NCI-H774 (cell line): ENCODE data around the gene GDA.

Experiments used
- DNase-seq: peaks from one replicate; lab custom pipeline; 2025; lab: John Stamatoyannopoulos, UW

GDA gene

DNA sequence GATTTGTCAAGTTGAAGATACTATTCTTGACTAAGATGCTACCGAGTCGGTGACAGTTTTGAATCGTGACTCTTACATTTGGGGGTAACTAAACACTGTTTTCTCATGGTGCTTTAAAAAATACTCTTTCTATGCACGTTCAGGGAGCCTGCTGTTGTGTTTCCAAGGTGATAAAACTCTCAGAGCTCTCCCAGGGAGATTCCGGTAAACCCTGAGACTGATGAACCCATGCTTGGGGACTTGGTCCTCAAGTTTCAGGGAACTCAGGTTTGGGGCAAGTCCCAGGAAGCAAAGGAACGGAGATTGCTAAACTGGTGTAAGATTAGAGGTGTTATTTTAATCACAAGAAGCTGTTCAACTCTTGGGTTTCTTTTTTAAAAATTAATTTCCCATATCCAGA, 1.4 kb downstream of the GDA start:
- DNase-seq: no peak

DNA sequence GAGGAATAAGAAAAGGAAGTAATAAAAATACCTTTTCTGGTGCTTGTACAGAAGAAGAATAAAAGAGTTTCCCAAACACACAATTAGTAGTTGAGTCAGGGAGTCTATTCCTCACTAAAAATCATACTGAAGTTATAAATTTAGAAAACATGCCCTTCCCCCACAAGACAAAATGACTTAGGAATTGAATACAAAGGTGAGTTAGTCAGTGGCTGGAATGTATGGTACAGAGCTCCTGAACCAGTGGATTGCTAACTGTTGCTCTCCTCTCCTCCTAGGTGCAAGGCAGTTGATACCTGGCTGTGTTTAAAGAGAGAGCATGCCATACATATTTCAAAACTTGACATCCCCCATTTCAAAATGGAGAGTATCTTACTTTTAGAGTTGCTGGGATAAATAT, 1.9 kb downstream of the GDA start:
- no peak for DNase-seq

DNA sequence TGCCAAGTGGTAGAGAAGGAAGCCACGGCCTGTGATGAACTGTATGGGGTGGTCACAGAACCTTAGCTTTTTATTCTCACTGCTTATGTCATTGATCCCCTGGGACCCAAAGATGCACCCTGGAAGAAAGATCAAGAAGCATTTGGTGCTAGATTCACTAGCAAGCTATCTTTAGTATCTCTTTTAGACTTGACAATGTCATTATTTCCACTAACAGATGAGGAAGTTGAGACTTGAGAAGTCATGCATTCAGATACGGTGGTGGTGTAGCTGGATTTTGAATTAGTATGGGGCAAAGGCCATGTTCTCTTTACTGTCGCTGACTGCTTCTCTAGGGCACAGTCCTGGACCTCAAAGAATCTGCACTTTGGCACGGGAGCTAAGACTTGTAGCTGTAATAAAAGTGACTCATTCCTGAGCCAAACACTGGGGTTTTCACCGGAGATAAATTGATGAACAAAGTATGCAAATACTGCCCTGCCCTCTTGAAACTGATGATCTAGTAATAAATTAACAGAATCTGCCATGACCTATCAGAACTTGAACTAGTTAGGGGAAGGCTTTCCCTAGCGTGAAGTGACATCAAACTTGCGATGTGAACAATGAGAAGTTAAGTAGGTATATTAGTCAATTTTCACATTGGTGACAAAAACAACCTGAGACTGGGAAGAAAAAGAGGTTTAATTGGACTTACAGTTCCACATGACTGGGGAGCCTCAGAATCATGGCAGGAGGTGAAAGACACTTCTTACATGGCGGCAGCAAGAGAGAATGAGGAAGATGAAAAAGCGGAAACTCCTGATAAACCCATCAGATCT, 5.4 kb downstream of the GDA start:
- DNase-seq: no peak

DNA sequence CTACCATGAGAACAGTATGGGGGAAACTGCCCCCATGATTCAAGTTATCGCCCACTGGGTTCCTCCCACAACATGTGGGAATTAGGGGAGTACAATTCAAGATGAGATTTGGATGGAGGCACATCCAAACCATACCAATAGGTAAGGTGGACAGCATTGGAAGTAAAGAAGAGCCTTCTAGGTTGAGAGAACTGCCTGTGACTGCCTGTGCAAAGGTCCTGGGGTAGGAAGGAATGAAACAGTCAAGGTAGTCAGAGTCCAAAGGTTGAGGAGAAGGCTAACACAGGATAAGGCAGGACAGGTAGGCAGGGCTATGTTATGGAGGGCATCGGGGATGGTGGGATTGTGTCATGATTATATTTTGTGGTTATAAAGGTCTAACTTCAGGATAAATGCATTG, 6.1 kb downstream of the GDA start:
- DNase-seq: no peak

GRCh38 chr9:72156586-72156985, 7.3 kb downstream of the GDA start:
- no peak for DNase-seq

DNA sequence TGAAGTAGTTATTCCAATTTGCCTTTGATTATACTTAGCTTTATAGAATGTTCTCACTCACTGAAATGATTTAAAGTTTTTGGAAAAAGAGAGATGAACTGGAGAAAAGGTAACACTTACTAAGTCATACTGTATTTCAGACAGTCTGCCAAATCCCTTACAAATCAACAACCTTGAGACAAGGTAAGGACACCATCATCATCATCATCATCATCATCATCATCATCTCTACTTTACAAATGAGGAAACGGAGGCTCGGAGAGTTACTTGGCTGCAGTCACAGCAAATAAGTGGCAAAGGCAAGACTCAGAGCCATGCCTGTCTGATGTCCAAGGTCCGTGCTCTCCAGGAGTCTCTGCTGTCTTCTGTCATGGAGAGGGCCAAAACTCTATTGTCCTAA, 9.4 kb downstream of the GDA start:
- DNase-seq: no peak

DNA sequence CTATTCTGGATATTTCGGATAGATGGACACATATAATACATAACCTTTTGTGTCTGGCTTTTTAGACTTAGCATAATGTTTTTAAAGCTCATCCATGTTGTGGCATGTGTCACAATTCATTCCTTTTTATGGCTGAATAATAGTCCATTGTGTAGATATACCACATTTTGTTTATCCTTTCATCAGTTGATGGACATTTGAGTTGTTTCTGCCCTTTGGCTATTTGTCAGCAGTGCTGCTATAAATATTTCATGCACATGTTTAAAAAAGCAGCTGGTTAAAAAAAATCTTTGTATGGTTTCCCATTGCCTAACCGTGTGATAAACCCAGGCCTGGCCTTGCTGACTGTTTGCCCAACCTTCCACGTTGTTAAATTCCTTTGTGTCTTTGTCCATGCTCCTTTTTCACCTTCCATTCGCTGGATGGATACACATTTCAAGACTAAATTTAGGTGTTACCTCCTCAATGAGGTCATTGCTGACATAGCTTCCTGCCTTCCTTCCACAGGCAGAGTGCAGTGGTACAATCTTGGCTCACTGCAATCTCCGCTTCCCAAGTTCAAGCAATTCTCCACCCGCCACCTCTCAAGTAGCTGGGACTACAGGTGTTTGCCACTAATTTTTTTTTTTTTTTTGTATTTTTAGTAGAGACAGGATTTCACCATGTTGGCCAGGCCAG, 11.3 kb downstream of the GDA start:
- DNase-seq: no peak

GRCh38 chr9:72165326-72165725, 16.1 kb downstream of the GDA start:
- DNase-seq: no peak

- DNase-seq: no peak
Measured at GRCh38 chr9:72165821-72166547, 16.7 kb downstream of the GDA start.

DNA sequence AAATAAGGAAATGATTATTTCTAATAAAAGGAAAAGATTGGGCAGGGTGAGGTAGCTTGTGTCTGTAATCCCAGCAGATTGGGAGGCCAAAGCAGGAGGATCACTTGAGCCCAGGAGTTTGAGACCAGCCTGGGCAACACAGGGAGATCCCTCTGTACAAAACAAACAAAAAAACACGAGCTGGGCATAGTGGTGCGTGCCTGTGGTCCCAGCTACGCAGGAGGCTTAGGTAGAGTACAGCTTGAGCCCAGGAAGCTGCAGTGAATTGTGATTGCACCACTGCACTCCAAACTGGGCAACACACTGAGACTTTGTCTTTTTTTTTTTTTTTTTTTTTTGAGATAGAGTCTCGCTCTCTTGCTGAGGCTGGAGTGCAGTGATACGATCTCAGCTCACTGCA, 18.8 kb downstream of the GDA start:
- no peak for DNase-seq

- no peak for DNase-seq
Measured at GRCh38 chr9:72169178-72169577, 19.9 kb downstream of the GDA start.

DNA sequence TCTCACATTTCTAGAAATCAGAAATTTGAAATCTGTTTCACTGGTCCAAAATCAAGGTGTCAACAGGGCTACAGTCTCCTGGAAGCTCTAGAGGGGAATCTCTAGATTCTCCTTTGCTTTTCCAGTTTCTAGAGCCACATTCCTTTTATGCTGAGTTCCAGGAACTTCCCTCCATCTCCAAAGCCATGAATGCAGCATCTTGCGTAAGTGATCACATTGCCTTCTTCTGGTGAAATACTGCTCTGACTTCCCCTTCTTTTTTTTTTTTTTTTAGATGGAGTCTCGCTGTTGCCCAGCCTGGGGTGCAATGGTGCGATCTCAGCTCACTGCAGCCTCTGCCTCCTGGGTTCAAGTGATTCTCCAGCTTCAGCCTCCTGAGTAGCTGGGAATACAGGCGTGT, 23.8 kb downstream of the GDA start:
- DNase-seq: no peak

GRCh38 chr9:72185561-72185960, 36.3 kb downstream of the GDA start:
- DNase-seq: no peak

DNA sequence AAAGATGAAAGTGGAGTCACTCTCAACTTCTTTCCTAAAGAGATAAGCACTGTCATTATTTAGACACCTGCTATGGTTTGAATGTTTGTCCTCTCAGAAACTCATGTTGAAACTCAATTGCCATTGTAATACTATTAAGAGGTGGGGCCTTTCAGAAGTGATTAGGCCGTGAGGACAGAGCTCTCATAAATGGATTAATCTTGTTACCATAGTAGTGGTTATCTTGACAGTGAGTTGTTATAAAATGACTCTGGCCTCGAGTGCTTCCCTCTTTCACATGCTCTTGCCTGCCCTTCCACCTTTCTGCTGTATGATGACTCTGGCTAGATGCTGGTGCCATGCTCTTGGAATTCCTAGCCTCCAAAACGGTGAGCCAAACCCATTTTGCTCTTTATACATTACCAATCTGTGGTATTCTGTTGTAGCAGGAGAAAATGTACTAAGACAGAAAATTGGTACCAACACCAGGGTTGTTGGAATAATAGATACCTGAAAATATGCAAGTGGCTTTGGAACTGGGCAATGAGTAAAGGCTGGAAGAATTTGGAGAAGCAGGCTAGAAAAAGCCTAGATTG, 38.0 kb downstream of the GDA start:
- peak; percentile 9 for DNase-seq

DNA sequence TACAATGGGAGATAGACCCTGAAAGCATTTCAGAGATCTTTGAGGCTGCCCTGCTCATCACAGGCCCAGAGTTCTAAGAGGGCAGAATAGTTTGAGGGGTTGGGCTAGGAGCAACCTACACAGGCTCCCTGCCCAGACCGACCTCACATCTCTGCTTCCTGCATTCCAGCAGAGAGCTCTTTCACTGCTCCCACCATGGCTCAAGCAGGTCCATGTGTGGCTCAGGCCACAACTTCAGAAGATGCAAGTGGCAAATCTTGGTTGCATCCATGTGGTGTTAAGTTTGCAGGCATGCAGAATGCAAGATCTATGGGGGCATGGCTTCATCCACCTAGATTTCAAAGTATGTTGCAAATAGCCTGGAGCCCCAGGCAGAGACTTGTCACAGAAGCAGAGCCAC, 39.0 kb downstream of the GDA start:
- no peak for DNase-seq

DNA sequence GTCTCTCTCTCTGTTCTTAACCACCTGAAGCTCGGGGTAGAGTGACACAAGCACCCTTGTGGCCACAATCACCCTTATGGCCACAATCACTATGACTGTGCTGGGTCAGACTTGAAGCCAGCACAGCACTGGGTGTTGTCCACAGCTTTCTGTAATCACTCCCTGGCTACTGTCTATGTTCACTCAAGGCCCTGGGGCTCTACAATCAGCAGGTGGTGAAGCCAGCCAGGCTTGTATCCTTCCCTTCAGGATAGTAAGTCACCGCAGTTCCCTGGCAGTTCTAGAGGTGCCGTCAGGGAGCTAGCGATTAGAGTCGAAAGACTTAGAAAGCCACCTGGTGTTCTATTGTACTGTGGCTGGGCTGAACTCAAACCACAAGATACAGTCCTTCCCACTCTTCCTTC, 44.2 kb downstream of the GDA start:
- DNase-seq: no peak

DNA sequence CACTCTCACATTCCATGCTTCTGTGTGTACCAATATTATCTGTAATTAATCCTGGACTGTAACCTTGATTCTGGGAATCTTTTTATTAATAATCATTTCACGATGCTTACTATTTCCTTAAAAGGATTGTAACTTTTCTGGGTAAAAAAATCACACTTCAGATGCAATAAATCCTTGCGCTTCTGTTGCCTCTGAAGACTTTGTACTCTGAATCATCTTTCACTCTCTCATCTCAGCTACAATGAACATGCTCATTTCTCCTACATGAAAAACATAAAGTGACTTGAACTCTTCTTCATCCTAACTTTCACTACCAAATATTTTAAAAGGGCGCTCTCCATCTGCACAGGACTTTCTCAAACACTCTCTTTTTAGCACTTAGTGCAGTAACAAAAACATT, 50.0 kb downstream of the GDA start:
- no peak for DNase-seq

DNA sequence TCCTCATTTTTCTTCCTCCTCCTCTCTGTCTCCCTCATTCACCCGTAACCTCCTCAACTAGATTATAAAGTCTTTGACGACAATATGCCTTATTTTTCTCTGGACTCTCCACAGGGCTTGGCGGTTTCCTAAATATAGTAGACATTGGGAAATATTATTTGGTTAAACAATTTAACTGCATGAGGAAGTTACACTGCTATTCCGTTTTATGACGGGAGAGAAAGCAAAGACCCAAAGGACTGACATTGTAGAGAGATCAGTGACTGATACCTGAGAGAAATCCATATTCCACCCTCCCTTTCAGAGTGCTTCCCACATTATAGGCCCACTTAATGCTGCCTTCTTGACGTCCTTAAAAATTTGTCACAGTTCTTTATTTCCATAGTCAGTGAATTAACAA, 51.2 kb downstream of the GDA start:
- no peak for DNase-seq

- no peak for DNase-seq
Measured at GRCh38 chr9:72202009-72202408, 52.8 kb downstream of the GDA start.

- no peak for DNase-seq
Measured at GRCh38 chr9:72203205-72203803, 54.1 kb downstream of the GDA start.

DNA sequence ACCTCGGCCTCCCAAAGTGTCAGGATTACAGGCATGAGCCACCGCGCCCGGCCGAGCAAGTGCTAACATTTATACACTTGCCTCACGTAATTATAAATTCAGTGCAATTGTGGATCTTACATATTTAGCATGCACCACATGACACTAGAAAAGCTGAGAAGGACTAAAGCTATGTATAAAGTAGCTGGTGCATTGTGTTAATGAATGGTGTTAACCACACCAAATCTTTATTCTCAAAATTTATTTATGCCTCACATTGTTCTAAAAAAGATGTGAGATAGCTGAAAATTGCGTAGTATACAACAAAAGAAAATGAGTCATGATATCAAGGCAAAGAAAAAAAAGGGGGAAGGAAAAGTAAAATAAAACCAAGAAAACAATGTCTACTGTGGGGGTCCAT, 54.8 kb downstream of the GDA start:
- DNase-seq: no peak

DNA sequence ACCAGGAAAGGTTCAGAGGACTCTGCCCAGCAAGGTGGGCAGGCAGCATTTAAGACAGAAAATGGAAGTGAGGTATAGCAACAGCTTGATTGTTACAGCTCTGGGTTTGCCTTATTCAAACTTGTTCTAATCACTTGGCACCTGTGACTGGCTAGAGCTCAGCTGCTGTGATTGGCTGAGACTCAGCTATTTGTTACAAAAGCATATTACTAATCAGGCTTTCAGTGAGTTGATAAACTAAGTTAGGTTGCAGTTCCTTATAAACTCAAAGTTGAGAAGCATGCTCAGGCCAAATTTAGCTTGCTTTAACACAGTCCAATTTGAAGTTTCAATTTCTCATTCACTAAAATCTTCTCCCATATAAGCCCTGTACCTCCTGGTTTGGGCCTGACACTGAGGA, 56.3 kb downstream of the GDA start:
- no peak for DNase-seq
